HG03558 (cell line): ENCODE measurements around the gene FYCO1.

ENCODE experiments used
- ATAC-seq: cut with Tn5 transposase; IDR thresholded peaks from one replicate; pipeline ENCODE4 v1.9.1; 2021; ENCODE audit warnings: moderate number of reproducible peaks; ENCODE audit not compliant: unreplicated experiment; ENCODE audit errors: extremely low read depth

Gene FYCO1

DNA sequence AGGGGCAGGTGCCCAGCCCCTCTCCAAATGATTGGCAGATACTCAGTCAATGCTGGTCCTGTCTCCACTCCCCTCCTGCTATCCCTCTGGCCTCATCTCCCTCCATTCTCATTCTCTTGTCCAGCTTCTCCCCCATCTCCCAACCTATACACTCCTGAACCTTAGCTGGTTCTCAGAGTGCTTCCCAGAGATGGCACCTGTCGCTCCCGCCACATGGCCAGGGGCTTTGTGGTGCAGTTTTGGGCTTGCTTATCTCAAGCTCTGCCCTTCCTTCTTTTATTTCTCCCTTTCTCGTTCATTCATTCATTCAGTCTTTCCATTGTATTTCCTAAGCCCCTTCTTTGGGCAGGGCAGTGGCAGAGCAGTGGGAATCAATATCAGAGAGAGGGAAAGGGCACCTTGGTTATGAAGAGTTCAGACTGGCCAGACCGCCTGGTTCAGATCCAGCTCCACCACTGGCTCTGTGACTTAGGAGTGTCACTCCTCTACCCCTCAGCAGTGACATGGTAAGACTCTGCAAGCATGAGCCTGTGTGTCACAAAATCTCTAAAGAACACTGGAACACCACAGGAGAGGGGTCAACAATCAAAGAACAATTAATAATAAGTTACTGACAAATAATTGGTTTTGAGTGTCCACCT is 72.6 kb downstream of the FYCO1 start:
- ATAC-seq, result no peak

DNA sequence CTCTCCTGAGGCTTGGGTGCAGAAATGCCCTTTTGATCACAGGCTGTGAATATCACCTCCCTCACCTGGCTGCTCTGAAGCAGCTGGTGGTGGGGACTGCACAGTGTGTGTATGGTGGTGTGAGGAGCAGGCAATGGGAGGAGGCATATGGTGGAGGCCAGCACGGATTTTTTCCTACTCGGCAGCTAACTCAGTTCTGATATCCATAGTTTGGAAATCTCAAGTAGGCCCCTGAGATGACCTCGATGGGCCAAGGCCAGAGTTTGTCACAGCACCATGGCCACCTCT is 73.6 kb downstream of the FYCO1 start:
- ATAC-seq, result no peak

DNA sequence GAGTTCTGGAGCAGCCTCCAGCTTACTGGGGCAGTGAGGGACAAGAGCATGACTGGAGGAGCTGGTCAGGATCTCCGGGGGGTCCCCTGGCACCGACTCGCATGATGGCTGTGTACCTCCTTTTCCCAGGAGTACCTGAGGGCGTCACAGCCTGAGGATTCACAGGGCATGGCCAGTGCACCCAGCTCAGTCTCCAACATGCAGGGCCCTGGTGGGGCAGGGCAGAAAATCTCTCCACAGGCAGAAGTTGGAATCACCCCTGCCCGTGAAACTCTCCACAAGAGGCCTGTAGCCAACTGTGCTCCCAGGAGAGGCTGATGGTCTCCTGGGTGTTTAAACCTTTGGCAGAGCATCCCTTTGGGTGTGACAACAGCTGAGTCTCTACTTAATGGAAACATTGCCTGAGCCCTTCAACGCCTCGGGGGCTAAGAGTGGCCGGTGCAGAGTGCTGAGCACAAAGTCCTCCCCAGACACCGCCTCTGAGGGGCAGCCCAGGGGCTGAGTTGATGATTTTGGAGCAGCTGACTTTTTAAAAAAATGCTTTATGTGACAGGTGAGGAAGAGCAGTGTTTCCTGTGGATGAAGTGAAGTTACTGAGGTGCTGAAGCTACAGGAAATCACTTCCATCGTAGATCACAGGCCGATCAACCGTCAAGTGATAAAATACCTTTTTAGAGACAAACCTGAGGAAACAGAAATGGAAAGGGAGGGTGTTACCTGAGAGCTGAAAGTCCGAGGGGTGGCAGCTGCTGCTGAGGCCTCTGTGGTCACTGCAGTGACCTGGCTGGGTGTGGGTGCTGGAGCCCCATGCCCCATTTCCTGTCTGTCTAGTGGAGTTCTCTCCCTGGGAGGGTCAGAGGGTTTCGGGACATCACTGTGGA is 74.2 kb downstream of the FYCO1 start:
- ATAC-seq, result no peak

DNA sequence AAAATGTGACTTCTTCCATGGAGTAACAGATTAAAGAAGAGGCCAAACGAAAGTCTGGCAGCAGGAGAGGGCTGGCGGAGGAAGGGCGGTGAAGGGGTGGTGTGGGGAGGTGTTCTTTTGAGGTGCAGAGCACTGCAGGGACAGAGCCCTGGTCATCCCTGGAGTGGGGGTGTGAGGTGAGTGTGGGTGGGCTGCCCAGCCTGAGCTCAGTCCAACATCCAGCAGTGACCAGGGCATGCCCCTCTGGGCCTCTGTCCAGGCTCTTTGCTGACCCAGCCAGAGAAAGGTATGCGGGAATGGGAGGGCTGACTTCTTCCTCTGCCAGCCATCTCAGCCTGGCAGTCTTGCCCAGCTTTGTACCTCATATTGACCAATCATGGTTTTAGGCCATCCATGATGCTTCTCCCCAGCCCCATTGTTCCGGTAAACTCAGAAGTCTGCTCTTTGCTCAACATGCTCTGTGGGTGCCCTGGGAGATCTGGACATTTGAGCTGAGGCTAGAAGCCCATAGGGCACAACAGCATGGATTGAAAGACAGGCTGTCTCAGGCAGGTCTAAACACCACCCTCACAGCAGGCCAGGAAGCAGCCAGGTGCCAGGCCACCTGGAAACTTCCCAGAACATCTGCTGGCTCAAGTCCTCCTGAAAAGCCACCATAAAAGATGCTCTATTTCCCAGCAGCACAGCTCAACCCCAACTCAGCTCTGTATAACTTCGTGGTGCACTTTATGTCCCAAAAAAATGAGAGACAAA is 78.3 kb downstream of the FYCO1 start:
- ATAC-seq, result no peak

DNA sequence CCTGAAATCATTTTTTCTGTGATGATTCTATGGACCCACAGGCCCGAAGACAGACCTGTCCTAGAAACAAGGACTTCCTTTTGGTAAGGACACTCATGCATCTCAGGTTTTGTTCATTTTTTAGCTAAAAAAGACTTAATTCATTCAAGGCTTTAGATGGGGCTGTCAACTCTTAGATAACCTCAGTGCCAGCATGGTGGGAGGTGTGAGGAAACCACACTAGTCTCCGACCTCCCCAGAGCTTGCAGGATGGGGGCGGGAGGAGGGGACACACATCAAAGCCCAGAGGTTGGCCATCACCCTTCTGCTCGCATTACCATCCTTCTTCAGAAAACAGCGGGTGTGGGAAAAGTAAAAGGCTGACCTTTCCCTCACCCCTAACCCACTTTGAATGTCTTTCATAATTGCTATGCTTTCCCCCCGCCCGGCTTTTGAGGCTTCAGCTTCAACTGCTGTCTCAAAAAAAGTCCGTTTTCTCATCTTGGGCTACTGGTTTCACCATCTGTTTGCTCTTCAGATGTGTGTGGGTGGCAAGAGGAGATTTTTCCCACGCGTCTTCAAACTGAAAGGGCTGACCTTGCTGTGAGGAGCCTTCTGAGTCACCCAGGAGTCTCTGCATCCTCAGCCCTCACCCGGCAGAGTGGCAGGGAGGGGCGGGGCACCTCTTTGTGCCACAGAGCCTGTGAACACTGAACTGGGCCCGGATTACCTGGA is 79.9 kb downstream of the FYCO1 start:
- ATAC-seq, result peak; percentile 85

DNA sequence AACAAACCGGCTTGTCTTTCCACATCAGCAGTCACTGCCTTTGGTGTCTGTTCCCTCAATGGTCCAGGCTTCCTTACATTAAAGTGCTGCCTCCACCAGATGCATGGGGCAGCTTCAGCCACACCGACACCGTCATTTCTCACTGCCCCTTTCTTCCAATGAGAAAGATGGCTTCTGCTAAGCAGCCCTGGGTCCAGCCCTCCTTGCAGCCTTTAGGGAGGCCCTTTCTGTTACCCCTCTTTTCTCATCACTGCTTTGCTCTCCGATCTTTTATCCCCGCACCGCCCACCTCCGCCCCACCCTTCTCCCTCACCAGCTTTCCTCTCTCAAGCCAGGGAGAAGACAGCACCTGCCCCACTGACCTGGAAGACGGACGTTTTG is 80.6 kb downstream of the FYCO1 start:
- no peak for ATAC-seq

DNA sequence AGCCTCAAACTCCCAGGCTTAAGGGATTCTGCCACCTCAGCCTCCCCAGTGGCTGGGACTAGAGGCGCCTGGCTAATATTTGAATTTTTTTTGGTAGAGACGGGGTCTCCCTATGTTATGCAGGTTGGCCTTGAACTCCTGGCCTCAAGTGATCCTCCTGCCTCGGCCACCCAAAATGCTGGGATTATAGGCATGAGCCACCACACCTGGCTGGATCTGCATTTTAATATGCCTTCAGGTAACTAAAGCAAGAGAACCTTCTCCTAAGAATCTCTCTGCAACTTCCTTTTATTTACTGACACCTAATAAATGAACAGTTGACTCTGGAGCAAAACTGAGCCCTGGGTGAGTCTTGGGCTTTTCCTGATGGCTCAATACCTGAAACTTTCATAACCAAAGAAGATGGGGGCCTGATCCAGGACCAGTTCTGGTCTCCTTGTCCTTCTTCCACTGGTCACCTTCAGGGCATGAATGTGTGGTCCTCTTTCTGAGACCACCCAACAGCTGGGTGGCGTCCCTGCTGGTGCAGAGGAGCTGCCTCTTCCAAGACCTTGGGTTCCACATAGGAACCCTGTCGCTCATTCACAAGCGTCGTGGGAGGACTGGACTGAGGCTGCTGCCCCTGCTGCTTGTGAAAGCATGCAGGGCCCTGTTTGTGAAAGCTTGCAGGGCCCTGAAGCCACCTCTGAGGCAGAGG is 81.1 kb downstream of the FYCO1 start:
- no peak for ATAC-seq

DNA sequence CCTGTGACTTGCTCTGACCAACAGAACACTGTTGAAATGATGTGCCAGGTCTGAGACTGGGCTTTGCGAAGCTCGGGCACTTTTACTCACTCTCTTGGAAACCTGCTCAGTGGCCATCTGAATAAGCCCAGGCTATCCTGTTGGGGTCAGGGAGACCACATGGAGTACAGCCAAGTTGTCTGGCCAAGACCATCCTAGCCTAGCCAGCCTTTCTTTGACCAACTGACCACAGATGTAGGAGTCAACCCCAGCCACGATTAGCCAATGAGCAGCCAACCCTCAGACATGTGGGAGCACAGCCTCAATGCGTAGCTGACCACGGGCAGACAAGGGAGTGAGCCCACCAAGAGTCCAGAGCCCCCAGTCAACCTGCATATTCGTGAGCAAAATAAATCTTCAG is 83.2 kb downstream of the FYCO1 start:
- no peak for ATAC-seq

DNA sequence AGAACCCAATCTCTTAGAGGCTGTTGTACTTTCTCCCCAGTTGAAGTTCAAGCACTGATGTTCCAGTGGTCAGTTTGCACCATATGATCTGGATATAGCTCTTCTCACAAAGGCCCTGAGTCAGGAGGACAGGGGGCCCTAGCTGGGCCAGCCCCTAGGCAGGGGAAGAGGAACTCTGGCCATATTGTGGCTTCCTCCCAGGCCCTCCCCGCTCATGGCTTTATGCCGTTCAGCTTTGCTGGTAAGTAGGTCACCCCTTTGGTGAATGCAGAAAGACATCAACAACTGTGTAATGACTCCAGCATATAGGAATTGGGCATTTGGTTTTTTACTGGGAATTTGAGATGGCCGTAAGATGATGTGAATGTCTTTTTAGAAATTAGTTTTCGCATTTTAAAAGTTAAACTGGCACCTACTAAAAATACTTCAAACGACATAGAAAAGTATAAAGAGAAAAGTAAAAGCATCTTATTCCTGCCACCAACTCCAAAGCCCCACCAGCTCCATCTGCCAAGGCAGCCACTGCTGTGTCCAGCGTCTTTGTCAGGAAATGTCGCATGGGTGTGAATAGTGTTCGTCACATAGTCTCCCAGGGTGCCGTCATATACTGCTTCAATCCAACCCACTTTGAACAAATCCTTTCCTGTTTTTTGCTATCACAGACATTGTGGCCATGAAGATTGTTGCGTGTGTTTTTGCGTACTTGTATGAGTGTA is 84.0 kb downstream of the FYCO1 start:
- ATAC-seq, result no peak

DNA sequence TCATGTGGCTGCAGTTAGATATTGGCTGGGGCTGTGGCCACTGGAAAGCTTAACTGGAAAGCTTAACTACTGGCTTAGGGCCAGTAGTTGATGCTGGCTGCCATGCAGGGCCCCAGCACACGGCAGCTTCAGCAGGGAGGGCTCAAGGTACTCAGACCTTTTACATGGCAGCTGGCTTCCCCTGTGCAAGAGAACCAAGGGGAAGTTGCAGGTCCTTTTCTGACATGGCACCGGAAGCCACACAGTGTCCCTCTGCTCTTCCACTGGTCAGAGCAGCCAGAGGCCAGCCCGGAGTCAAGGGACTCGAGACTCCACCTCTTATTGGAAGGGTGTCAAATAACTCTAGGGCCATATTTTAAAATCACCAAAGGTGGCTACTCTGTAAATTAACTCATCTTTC is 84.7 kb downstream of the FYCO1 start:
- ATAC-seq, result no peak

DNA sequence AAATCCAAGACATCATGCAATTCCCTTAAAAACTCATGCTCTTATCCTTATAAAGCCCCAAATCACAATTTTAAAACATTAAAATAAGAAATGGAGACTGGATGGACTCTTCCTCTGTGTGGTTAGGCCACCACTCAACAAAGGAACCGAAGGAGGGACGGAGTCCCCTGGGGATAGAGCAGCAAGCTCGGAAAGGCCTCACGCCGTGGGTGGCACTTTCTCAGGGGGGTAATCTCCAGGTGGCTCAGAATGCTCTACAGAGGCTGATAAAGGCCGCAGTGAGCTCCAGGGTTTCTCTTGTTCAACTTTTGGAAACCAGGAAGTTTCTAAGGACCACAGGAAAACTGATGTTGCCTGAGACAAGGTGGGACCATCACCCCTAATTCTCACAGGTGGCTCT is 86.1 kb downstream of the FYCO1 start:
- ATAC-seq, result no peak

DNA sequence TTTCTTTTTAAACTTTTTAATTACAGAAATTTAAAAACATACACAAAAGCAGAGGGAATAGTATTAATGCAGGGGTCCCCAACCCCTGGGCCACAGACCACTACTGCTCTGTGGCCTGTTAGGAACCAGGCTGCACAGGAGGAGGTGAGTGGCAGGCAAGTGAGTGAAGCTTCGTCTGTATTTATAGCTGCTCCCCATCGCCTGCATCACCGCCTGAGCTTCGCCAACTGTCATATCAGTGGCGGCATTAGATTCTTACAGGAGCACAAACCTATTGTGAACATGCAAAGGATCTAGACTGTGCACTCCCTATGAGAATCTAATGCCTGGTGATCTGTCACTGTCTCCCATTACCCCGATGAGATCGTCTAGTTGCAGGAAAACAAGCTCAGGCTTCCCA is 86.9 kb downstream of the FYCO1 start:
- no peak for ATAC-seq

DNA sequence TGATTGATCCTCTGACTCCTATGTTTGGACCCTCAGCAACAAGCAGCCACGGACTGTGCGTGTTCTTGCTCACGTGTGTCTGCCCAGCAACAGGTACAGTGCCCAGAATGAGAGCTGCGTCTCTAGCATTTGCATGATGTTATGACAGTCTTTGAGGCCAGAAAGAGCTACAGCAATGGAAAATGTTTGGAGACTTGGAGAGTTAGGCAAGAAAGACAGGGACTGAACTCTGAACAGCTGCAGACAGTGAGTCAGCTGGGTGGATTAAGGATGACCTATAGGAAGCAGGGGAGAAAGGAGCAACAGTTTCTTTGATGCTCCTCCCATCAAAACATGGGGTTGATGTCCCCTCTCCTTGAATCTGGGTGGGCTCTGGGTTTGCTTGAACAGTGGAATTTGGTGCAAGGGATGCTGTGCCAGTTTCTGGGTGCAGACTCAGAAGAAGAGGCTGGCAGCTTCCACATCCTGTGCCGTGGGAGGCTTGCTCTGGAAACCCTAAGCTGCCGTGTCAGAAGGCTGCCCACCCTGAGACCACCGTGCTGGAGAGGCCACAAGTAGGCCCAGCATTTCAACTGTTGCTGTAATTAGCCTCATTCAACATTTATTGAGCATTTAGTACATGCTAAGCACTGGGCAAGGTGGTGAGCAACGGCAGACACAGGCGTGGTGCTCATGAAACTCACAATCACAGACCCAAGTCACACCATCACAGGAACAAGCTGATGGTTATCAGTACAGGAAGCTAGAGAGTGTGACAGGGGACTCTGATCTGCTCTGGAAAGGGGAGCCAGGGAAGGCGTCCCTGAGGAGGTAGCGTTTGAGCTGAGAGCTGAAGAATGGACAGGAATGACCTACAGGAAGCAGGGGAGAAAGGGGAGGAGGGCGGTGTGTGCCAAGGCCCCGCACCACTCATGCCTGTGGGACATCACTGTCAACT is 87.6 kb downstream of the FYCO1 start:
- no peak for ATAC-seq

DNA sequence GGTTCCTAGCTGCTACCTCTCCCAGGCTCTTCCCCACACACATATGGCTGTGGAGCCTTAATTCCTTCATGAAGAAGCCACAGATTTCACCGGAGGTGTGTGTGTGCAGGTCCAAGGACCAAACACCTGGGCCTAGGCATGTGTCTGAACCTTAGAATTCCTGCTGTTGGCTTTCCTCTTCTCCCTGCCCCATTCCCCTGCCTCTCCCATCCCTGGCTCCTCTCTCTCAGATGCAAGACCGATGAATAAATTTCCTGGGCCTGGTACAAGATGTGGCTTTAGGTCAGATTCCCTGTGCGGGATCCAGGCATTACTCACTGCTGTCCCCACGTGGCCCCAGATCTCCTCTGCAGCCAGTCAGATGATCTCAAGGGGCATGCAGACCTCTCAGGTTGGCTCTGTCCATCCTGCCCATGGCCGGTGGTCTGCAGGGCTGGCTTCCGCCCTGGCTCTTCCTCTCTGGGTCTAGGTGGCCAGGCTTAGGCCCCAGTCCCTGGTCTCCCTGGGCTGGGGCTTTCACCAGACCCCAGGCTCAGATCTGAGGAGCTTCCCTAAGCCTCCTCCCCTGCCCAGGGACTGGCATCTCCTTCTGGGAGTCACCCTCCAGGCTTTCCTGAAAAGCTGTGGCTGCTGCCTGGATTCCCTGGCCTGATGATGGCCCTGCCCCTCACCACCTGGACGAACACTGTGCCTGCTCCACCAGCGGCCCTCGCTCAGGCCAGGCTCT is 88.8 kb downstream of the FYCO1 start:
- ATAC-seq, result no peak

DNA sequence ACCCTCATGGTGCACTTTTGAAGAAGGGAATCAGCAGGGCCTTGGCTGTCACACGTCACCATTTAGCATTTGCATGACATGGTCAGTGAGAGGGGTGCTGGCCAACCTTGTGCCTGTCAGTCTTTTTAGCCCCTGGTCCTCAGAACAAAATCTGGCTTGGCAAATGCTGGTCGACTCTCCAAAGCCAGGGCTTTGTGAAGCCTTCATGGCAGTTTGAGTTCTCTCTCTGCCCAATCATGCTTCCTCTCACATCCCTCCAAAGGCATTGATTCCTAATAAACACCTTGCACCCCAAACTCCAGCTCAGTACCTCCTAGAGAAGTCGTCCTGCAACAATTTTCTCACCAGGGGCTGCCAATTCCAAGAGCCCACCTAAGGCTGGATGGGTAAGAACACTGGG is 89.9 kb downstream of the FYCO1 start:
- no peak for ATAC-seq

DNA sequence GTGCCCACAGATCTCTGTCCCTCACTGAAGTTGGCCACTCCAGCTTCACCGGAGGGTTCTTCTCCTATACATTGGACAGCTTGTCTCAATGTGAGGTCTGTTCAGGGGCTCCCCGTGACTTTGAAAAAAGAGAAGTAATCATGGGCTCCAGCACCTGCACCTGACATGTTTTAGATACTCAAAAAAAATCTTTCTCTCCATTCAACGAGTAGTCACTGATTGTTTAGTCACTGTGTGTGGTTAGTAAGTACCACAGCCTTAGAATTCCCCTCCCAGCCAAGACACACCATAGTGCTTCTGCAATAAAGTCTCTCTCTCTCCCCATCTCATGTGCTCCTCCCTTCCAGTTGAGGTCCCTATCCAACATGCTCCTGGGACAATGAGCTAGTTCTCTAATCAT is 90.7 kb downstream of the FYCO1 start:
- ATAC-seq, result no peak

DNA sequence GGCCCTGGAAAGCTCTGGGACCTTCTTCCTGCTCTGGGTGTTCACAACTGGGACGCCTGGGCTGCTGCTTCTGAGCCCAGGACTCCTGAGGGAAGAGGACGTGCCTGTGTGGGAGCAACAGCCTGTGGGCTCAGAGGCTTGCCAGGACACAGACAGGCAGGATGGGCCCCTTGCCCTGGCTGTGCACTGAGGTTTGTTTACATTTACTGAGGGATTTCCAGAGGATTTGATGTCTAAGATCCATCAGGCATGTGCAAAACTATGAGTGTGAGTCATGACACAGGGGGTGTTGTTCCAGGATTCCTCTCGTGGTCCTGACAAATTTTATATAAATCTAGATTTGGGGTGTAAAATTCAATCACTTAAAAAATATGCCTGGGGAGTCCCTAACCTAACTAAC is 98.7 kb downstream of the FYCO1 start:
- ATAC-seq, result no peak
